H1 (cell line): Measurements from ENCODE around the gene TSPAN5. TPM values are rescaled to one million over a fixed set of nuclear protein-coding genes. Genes with fewer than 3 reads are reported as not detected.

Source experiments
- CTCF ChIA-PET: fragments of 300-600 bp; sonication (Branson Sonifier 250); formaldehyde crosslinking; loops from one replicate; lab custom pipeline; 2021; ENCODE audit not compliant: partially characterized antibody; lab: Charles Lee
- POLR2A ChIA-PET: fragments of 300-600 bp; sonication (Branson Sonifier 250); formaldehyde crosslinking; loops from one replicate; lab custom pipeline; 2021; ENCODE audit warnings: inconsistent platforms; ENCODE audit not compliant: partially characterized antibody; lab: Charles Lee
- DNase-seq, 2 experiments: peaks; one replicate each; pipeline versions ENCODE4 v3.0.0 to v3.0.0-alpha.2; 2010 to 2022; ENCODE audit warnings: low spot score in 2 of 2, low read depth in 1 of 2, mixed read lengths in 1 of 2
- FAIRE-seq: peaks from 2 replicates; lab custom pipeline; 2011; peaks lifted over from hg19 to GRCh38; lab: Jason Lieb, UNC
- H2AFZ ChIP-seq: 2 replicates; pipeline ENCODE4 v1.8.1; 2012; ENCODE audit warnings: low read length, inconsistent platforms
- H2AK5ac ChIP-seq: 2 replicates; pipeline ENCODE4 v1.6.1; 2013; ENCODE audit warnings: low read depth, low read length
- H2BK120ac ChIP-seq: replicated peaks from 2 replicates; pipeline ENCODE3; 2013; ENCODE audit warnings: low read depth, low read length, inconsistent platforms
- H2BK12ac ChIP-seq: 2 replicates; pipeline ENCODE4 v1.6.1; 2013; ENCODE audit warnings: low read depth, low read length
- H2BK15ac ChIP-seq: 2 replicates; pipeline ENCODE4 v1.6.1; 2013; ENCODE audit warnings: low read length
- H2BK20ac ChIP-seq: 2 replicates; pipeline ENCODE4 v1.6.1; 2013; ENCODE audit warnings: low read length
- H2BK5ac ChIP-seq: 2 replicates; pipeline ENCODE4 v1.6.1; 2013; ENCODE audit warnings: low read depth, low read length
- H3K14ac ChIP-seq: 2 replicates; pipeline ENCODE4 v1.6.1; 2013; ENCODE audit warnings: inconsistent platforms; ENCODE audit not compliant: insufficient read length
- H3K18ac ChIP-seq: 2 replicates; pipeline ENCODE4 v1.6.1; 2013; ENCODE audit warnings: low read length; ENCODE audit errors: extremely low read depth
- H3K23ac ChIP-seq: 2 replicates; pipeline ENCODE4 v1.6.1; 2013; ENCODE audit warnings: inconsistent platforms; ENCODE audit not compliant: insufficient read length
- H3K23me2 ChIP-seq: 2 replicates; pipeline ENCODE4 v1.6.1; 2013; ENCODE audit warnings: low read depth, low read length
- H3K27ac ChIP-seq: 2 replicates; pipeline ENCODE4 v1.6.1; 2011; ENCODE audit warnings: low read depth, low read length, inconsistent platforms
- H3K27me3 ChIP-seq, 4 experiments: replicated peaks in 1 of 4; 1 replicate in 1 of 4; 2 replicates in 3 of 4; pipeline versions ENCODE4 v1.6.1 to v1.8.1; 2011 to 2013; ENCODE audit warnings: low read length in 3 of 4, mild to moderate bottlenecking in 3 of 4, inconsistent platforms in 2 of 4, mixed read lengths in 2 of 4, moderate library complexity in 1 of 4; ENCODE audit not compliant: control insufficient read depth in 3 of 4, insufficient read depth in 3 of 4; ENCODE audit errors: extremely low read depth in 1 of 4
- H3K36me3 ChIP-seq, 4 experiments: 2 replicates each; pipeline versions ENCODE4 v1.6.1 to v1.8.1; 2011 to 2013; ENCODE audit warnings: mild to moderate bottlenecking in 4 of 4, low read length in 3 of 4, moderate library complexity in 2 of 4, control low read depth in 1 of 4, inconsistent platforms in 1 of 4; ENCODE audit not compliant: insufficient read depth in 4 of 4, control insufficient read depth in 2 of 4
- H3K4ac ChIP-seq: replicated peaks from 2 replicates; pipeline ENCODE3; 2013; ENCODE audit warnings: low read length, low read depth, mixed read lengths, inconsistent platforms; ENCODE audit not compliant: insufficient read length
- H3K4me1 ChIP-seq, 4 experiments: replicated peaks in 1 of 4; 1 replicate in 1 of 4; 2 replicates in 3 of 4; pipeline versions ENCODE4 v1.6.1 to v1.8.1; 2011 to 2013; ENCODE audit warnings: low read length in 3 of 4, inconsistent platforms in 2 of 4, mixed read lengths in 1 of 4; ENCODE audit not compliant: insufficient read depth in 4 of 4, control insufficient read depth in 3 of 4
- H3K4me2 ChIP-seq, 2 experiments: 2 replicates each; pipeline versions ENCODE4 v1.6.1 to v1.8.1; 2011 to 2013; ENCODE audit warnings: low read depth in 2 of 2, low read length in 2 of 2, control low read depth in 1 of 2, inconsistent platforms in 1 of 2, mild to moderate bottlenecking in 1 of 2; ENCODE audit not compliant: insufficient read depth in 1 of 2
- H3K4me3 ChIP-seq, 4 experiments: fragments of 200-600, 300-600 bp in 1 of 4; sonication (generic), shearing (Covaris generic), sonication (Bioruptor Twin) in 1 of 4; 2 replicates each; pipeline versions ENCODE4 v1.5.1 to v1.8.1; 2011 to 2016; ENCODE audit warnings: low read length in 4 of 4, low read depth in 3 of 4, control low read depth in 2 of 4, inconsistent platforms in 2 of 4, mild to moderate bottlenecking in 2 of 4, mixed read lengths in 1 of 4, moderate library complexity in 1 of 4; ENCODE audit not compliant: insufficient read depth in 2 of 4; ENCODE audit errors: extremely low read depth in 1 of 4
- H3K56ac ChIP-seq: replicated peaks from 2 replicates; pipeline ENCODE3; 2013; ENCODE audit warnings: low read depth, mild to moderate bottlenecking, mixed read lengths, low read length, inconsistent platforms; ENCODE audit not compliant: insufficient read length
- H3K79me1 ChIP-seq: 2 replicates; pipeline ENCODE4 v1.6.1; 2013; ENCODE audit warnings: low read depth, low read length, control low read depth
- H3K79me2 ChIP-seq, 2 experiments: 2 replicates each; pipeline versions ENCODE4 v1.6.1 to v1.8.1; 2012 to 2013; ENCODE audit warnings: low read length in 2 of 2, mild to moderate bottlenecking in 2 of 2, inconsistent platforms in 1 of 2; ENCODE audit not compliant: insufficient read depth in 2 of 2, control insufficient read depth in 1 of 2
- H3K9ac ChIP-seq, 4 experiments: replicated peaks in 1 of 4; 1 replicate in 1 of 4; 2 replicates in 3 of 4; pipeline versions ENCODE4 v1.6.1 to v1.8.1; 2011 to 2013; ENCODE audit warnings: low read depth in 3 of 4, low read length in 3 of 4, control low read depth in 2 of 4, mild to moderate bottlenecking in 2 of 4, moderate library complexity in 2 of 4, inconsistent platforms in 1 of 4; ENCODE audit errors: extremely low read depth in 1 of 4
- H3K9me3 ChIP-seq, 2 experiments: 2 replicates each; pipeline versions ENCODE4 v1.6.1 to v1.8.1; 2012 to 2013; ENCODE audit warnings: mild to moderate bottlenecking in 2 of 2, moderate library complexity in 2 of 2, control low read depth in 1 of 2, inconsistent platforms in 1 of 2, low read depth in 1 of 2, low read length in 1 of 2, mixed read lengths in 1 of 2; ENCODE audit not compliant: insufficient read depth in 2 of 2
- H4K20me1 ChIP-seq, 2 experiments: replicated peaks in 1 of 2; 2 replicates each; pipeline versions ENCODE3 to v1.8.1; 2011 to 2013; ENCODE audit warnings: inconsistent platforms in 2 of 2, low read length in 2 of 2, mild to moderate bottlenecking in 1 of 2; ENCODE audit not compliant: insufficient read depth in 2 of 2, control insufficient read depth in 1 of 2
- H4K5ac ChIP-seq: 2 replicates; pipeline ENCODE4 v1.6.1; 2013; ENCODE audit warnings: low read length, low read depth, mixed read lengths, inconsistent platforms; ENCODE audit not compliant: insufficient read length
- H4K8ac ChIP-seq: 2 replicates; pipeline ENCODE4 v1.8.0; 2013; ENCODE audit warnings: mild to moderate bottlenecking, moderate library complexity, low read length, inconsistent platforms; ENCODE audit not compliant: insufficient read depth; ENCODE audit errors: extremely low read depth
- H4K91ac ChIP-seq: replicated peaks from 2 replicates; pipeline ENCODE3; 2013; ENCODE audit warnings: low read length, mixed read lengths, inconsistent platforms; ENCODE audit not compliant: insufficient read length
- EP300 ChIP-seq, 2 experiments: IDR thresholded peaks; 1 replicate in 1 of 2; 2 replicates in 1 of 2; pipeline ENCODE4 v1.6.1; 2011 to 2012; ENCODE audit warnings: low read depth in 2 of 2, low read length in 2 of 2, mild to moderate bottlenecking in 2 of 2, borderline replicate concordance in 1 of 2, inconsistent platforms in 1 of 2, moderate library complexity in 1 of 2
- JUND ChIP-seq: IDR thresholded peaks from 2 replicates; pipeline ENCODE4 v1.6.1; 2011; ENCODE audit warnings: mild to moderate bottlenecking, improper control_type of control experiment, low read length
- PHF8 ChIP-seq: fragments of 200-600 bp; sonication (generic); conservative IDR thresholded peaks from 2 replicates; pipeline ENCODE4 v1.7.1; 2012; ENCODE audit warnings: low read depth, mild to moderate bottlenecking, inconsistent platforms, low read length, moderate library complexity
- WGBS, 2 experiments: shearing (Covaris generic) in 1 of 2; methylation state at CpG; one replicate each; pipeline versions ENCODE4 v1.1.6 to v1.1.7; 2013 to 2015; ENCODE audit warnings: low lambda C conversion rate in 2 of 2, mixed read lengths in 2 of 2, inconsistent platforms in 1 of 2, low coverage in 1 of 2, missing lambda C conversion rate in 1 of 2; ENCODE audit not compliant: insufficient replicate concordance in 2 of 2, insufficient coverage in 1 of 2, insufficient read length in 1 of 2; ENCODE audit errors: extremely low coverage in 1 of 2, missing lambda C conversion rate in 1 of 2; 5-methylcytosine and 5-hydroxymethylcytosine counted together
- polyA plus RNA-seq, 7 experiments: library from polyadenylated mRNA; depleted of rRNA in 3 of 7; stranded (reverse) in 5 of 7; unstranded in 2 of 7; fragments of >200 nt in 5 of 7; fragments of 200-250 nt in 2 of 7; gene quantifications; 1 replicate in 5 of 7; 2 replicates in 1 of 7; 4 replicates in 1 of 7; pipeline versions ENCODE4 v1.2.1 to v1.2.3, GENCODE V29; 2011 to 2013; ENCODE audit warnings: missing spikeins in 2 of 7, mixed read lengths in 2 of 7
- total RNA-seq: library from RNA; stranded (reverse); fragmentation: NEBNext Ultra II Directional; extraction: Animal tissue kit (Norgen Biotek cat#: 25700); gene quantifications from 2 replicates; pipeline ENCODE4 v1.2.1, GENCODE V29; 2021
- TF ChIP-seq, protein P1 (sequence below): IDR thresholded peaks from 2 replicates; pipeline ENCODE4 v1.6.1; 2012; ENCODE audit warnings: inconsistent platforms
- TF ChIP-seq, protein P2 (sequence below): IDR thresholded peaks from 2 replicates; pipeline ENCODE4 v1.6.1; 2011; ENCODE audit warnings: low read length, improper control_type of control experiment

The TSPAN5 gene
- total and polyA plus RNA-seq, 2 of the 8 experiments (the other 6 are each of a cell fraction or from before 2014, with no cell fraction given): 17.6 to 21.2 TPM

GRCh38 chr4:98692411-98692810 lies 34.0 kb upstream of the TSPAN5 start:
- WGBS, 2 experiments: 87% methylated on average over 7 of the region's 7 CpGs; no CpG with 5 or more reads in 1 of the 2 experiments
- H3K18ac ChIP-seq: no peak overlapping the region
- H3K9me3 ChIP-seq: no peaks in the 10 kb centered on the region
- no peaks in the 10 kb centered on the region for H3K27me3 ChIP-seq
- no peak overlapping the region for H4K8ac ChIP-seq
- H3K79me2 ChIP-seq: no peaks in the 10 kb centered on the region
- H3K27ac ChIP-seq: no peak overlapping the region
- H2AK5ac ChIP-seq: no peak overlapping the region
- H4K5ac ChIP-seq: no peak overlapping the region
- DNase-seq (no peak), FAIRE-seq (no peak)
- H2BK120ac ChIP-seq: no peak overlapping the region
- H3K14ac ChIP-seq: no peak overlapping the region
- ChIA-PET POLR2A (no interaction called here), CTCF (interaction anchor here (0.6 to 1.7 kb wide), 2 partner anchors 15 to 235 kb away, joined by 3 to 4 read pairs; no protein-coding TSS in a partner anchor)
- H3K36me3 ChIP-seq: no peaks in the 10 kb centered on the region
- H3K23ac ChIP-seq: no peak overlapping the region
- H3K79me1 ChIP-seq: no peaks in the 10 kb centered on the region
- no peak overlapping the region for H2BK15ac ChIP-seq
- no peak overlapping the region for H2BK20ac ChIP-seq
- no peak overlapping the region for H3K9ac ChIP-seq
- H2BK5ac ChIP-seq: no peak overlapping the region
- no peaks in the 10 kb centered on the region for H3K23me2 ChIP-seq
- H3K4me3 ChIP-seq: no peak overlapping the region
- no peak overlapping the region for H3K4ac ChIP-seq
- H2AFZ ChIP-seq: no peak overlapping the region
- H3K56ac ChIP-seq: no peak overlapping the region
- TF ChIP-seq PHF8 (no peak), JUND (no peak), EP300 (IDR thresholded peaks at IDR 0.05; ENCODE audit: borderline replicate concordance in 1 of 2, low read depth in 2 of 2, low read length in 2 of 2) (no peak)
- TF ChIP-seq, protein P1, sequence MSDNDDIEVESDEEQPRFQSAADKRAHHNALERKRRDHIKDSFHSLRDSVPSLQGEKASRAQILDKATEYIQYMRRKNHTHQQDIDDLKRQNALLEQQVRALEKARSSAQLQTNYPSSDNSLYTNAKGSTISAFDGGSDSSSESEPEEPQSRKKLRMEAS: no peak
- TF ChIP-seq, protein P2, sequence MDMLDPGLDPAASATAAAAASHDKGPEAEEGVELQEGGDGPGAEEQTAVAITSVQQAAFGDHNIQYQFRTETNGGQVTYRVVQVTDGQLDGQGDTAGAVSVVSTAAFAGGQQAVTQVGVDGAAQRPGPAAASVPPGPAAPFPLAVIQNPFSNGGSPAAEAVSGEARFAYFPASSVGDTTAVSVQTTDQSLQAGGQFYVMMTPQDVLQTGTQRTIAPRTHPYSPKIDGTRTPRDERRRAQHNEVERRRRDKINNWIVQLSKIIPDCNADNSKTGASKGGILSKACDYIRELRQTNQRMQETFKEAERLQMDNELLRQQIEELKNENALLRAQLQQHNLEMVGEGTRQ: no peak
- no peaks in the 10 kb centered on the region for H4K20me1 ChIP-seq
- no peaks in the 10 kb centered on the region for H3K4me1 ChIP-seq
- no peak overlapping the region for H4K91ac ChIP-seq
- H3K4me2 ChIP-seq: no peak overlapping the region
- H2BK12ac ChIP-seq: no peak overlapping the region
